Spleen (tissue), 11 donors: ENCODE measurements around the gene PPM1H. TPM values are rescaled to one million over a fixed set of nuclear protein-coding genes. Genes with fewer than 3 reads are reported as not detected.

ENCODE experiments used
- DNase-seq: peaks from one replicate; pipeline ENCODE4 v3.0.0-alpha.2; 2020
- H3K27ac ChIP-seq, 8 donors: fragments of 200-600 bp; sonication (generic) in 7 of 8; 1 replicate in 4 of 8; 2 replicates in 4 of 8; pipeline versions ENCODE4 v1.5.0 to v1.8.0; 2016 to 2021; ENCODE audit warnings: inconsistent platforms in 4 of 8, mild to moderate bottlenecking in 4 of 8, moderate library complexity in 1 of 8
- H3K27me3 ChIP-seq, 7 donors: fragments of 200-600 bp; sonication (generic) in 6 of 7; replicated peaks in 1 of 7; 1 replicate in 4 of 7; 2 replicates in 3 of 7; pipeline versions ENCODE4 v1.5.0 to v1.8.0; 2016 to 2021; ENCODE audit warnings: inconsistent platforms in 3 of 7, mild to moderate bottlenecking in 1 of 7
- H3K36me3 ChIP-seq, 6 donors: fragments of 200-600 bp; sonication (generic) in 5 of 6; 1 replicate in 4 of 6; 2 replicates in 2 of 6; pipeline versions ENCODE4 v1.5.0 to v1.8.0; 2016 to 2021; ENCODE audit warnings: inconsistent platforms in 2 of 6
- H3K4me1 ChIP-seq, 6 donors: fragments of 200-600 bp; sonication (generic) in 5 of 6; 1 replicate in 3 of 6; 2 replicates in 3 of 6; pipeline versions ENCODE4 v1.5.0 to v1.8.0; 2016 to 2021; ENCODE audit warnings: inconsistent platforms in 3 of 6
- H3K4me3 ChIP-seq, 8 donors: fragments of 200-600 bp; sonication (generic) in 7 of 8; 1 replicate in 4 of 8; 2 replicates in 4 of 8; pipeline versions ENCODE4 v1.5.0 to v1.8.0; 2016 to 2021; ENCODE audit warnings: inconsistent platforms in 4 of 8, mild to moderate bottlenecking in 4 of 8, moderate library complexity in 2 of 8
- H3K9me3 ChIP-seq, 8 donors: fragments of 200-600 bp; sonication (generic) in 7 of 8; 1 replicate in 4 of 8; 2 replicates in 4 of 8; pipeline versions ENCODE4 v1.5.0 to v1.8.0; 2016 to 2021; ENCODE audit warnings: inconsistent platforms in 4 of 8
- POLR2A ChIP-seq, 3 donors: fragments of 450-650 bp; IDR thresholded peaks; one replicate each; pipeline ENCODE4 v1.5.1; 2017; ENCODE audit warnings: antibody characterized with exemption in 3 of 3, mild to moderate bottlenecking in 1 of 3
- POLR2AphosphoS5 ChIP-seq, 3 donors: sonication (generic); formaldehyde crosslinking; IDR thresholded peaks; one replicate each; pipeline ENCODE4 v1.5.1; 2017; ENCODE audit warnings: antibody characterized with exemption in 3 of 3
- WGBS, 5 donors: extraction: QIAGEN DNeasy Blood & Tissue Kit in 3 of 5; methylation state at CpG; one replicate each; pipeline versions ENCODE4 v1.1.5 to v1.1.7; 2013 to 2018; 5-methylcytosine and 5-hydroxymethylcytosine counted together
- intact Hi-C: fragments of 100-400 bp; cut with DNase I; formaldehyde crosslinking; loops from one replicate; pipeline ENCODE4 v1.15.0; 2023; ENCODE audit warnings: low total_unique reads
- polyA plus RNA-seq, 3 donors: library from polyadenylated mRNA; stranded (reverse); fragments of 200-250 nt; gene quantifications; one replicate each; pipeline ENCODE4 v1.2.1, GENCODE V29; 2013
- total RNA-seq, 7 donors: library from RNA; depleted of rRNA in 3 of 7; stranded (reverse); fragments of >200 nt in 3 of 7; fragmentation: NEBNext Ultra II Directional in 4 of 7; extraction: Animal tissue kit (Norgen Biotek cat#: 25700) in 4 of 7; gene quantifications; one replicate each; pipeline versions ENCODE4 v1.1.0 to v1.2.1, GENCODE V29; 2016 to 2021
- TF ChIP-seq, protein P1 (sequence below), 11 experiments: fragments of 200-600 bp in 7 of 11; fragments of 450-650 bp in 4 of 11; sonication (generic) in 4 of 11; IDR thresholded peaks in 8 of 11; conservative IDR thresholded peaks in 3 of 11; 1 replicate in 7 of 11; 2 replicates in 4 of 11; pipeline versions ENCODE4 v1.4.0 to v1.8.0; 2016 to 2021; ENCODE audit warnings: antibody characterized with exemption in 11 of 11, inconsistent platforms in 4 of 11, mild to moderate bottlenecking in 1 of 11
- donor health status: healthy with polysubstance abuse.
- donor health status: DM: no; HTN: no; CAD: no; lungs with moderate emphysema.
- donor health status: DM: no; HTN: no; CAD: no.
- donor health status: Bipolar disorder and iron deficiency.
- donor health status: healthy.
- donor health status: DM: no; HTN: no; CAD: no.
- donor health status: DM: yes; HTN: yes; CAD: no.

PPM1H gene
- total and polyA plus RNA-seq, 10 donors: 0.17 to 3.9 (median 1.9) TPM

DNA sequence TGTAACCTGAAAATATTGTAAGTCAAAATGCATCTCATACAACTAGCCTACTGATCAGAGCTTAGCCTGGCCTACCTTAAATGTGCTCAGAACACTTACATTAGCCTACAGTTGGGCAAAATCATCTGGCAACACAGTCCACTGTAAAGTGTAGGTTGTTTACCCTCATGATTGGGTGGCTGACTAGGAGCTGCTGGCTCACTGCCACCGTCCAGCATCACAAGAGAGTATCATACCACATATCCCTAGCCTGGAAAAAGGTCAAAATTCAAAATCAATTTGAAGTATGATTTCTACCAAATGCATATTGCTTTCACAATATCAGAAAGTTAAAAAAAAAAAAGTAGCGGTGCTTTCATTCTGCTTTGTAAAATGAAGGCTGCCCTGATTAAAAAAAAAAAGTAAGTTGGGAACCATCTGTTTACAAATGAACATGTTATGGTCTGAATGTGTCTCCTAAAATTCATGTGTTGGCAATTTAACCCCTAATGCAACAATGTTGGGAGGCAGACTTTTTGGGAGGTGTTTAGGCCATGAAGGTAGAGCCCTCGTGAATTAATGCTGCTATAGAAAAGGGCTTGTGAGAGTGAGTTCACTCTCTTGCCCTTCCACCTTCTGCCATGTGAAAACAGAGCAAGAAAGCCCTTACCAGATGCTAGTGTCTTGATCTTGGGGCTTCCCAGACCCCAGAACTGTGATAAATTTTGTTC lies 211.8 kb downstream of the PPM1H start:
- H3K27me3 ChIP-seq: no peaks in the 10 kb centered on the region
- peaks cover 0 to 13% (median 6%) of the 10 kb centered on the region in 6 donors for H3K4me1 ChIP-seq
- no peak for TF ChIP-seq POLR2AphosphoS5 (IDR thresholded peaks at IDR 0.05)
- TF ChIP-seq, protein P1, sequence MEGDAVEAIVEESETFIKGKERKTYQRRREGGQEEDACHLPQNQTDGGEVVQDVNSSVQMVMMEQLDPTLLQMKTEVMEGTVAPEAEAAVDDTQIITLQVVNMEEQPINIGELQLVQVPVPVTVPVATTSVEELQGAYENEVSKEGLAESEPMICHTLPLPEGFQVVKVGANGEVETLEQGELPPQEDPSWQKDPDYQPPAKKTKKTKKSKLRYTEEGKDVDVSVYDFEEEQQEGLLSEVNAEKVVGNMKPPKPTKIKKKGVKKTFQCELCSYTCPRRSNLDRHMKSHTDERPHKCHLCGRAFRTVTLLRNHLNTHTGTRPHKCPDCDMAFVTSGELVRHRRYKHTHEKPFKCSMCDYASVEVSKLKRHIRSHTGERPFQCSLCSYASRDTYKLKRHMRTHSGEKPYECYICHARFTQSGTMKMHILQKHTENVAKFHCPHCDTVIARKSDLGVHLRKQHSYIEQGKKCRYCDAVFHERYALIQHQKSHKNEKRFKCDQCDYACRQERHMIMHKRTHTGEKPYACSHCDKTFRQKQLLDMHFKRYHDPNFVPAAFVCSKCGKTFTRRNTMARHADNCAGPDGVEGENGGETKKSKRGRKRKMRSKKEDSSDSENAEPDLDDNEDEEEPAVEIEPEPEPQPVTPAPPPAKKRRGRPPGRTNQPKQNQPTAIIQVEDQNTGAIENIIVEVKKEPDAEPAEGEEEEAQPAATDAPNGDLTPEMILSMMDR (IDR thresholded peaks at IDR 0.05 in 8 of 11, conservative IDR thresholded peaks at IDR 0.05 in 3 of 11): no peak
- no peak for TF ChIP-seq POLR2A (IDR thresholded peaks at IDR 0.05)
- no peaks in the 10 kb centered on the region for H3K36me3 ChIP-seq
- no peak overlapping the region for H3K27ac ChIP-seq
- H3K4me3 ChIP-seq: no peak overlapping the region
- H3K9me3 ChIP-seq: no peaks in the 10 kb centered on the region
- intact Hi-C loops: no loop called here
- no peak for DNase-seq
- 87 to 96% (median 91%) methylated on average over 3 of the region's 3 CpGs for WGBS, 5 donors

DNA sequence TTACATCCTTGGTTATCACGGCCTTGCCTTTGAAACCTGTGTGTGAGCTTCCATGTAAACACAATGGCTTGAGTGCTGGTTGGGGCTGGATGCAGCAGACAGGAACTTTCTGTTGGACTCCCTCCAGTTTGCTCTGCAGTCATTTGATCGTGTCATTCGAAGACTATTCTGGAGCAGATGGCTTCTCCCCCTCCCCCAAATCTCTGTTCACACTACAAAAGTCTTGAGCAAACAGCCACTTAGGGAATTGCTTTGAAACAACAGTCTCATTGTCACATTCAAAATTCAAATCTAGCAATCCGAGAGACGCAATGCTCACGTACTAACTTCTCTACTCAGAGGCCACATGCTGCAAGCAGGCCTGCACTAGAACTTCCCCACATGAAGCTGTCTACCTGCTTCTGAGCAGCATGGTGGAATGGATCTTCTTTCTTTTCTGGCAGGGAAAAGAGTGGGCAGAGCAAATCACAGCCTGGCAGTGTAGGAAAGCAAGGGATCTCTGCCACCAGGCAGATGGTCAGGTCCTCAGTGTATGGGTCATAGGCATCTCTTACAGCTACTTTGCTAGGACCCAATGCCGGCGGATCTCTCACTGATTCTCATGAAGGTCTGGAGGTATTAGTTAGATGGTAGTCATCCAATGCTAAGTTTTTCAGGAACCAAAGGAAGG lies 214.2 kb downstream of the PPM1H start:
- WGBS, 5 donors: 78 to 82% (median 80%) methylated on average over 8 of the region's 8 CpGs
- Histone ChIP-seq H3K36me3 (no peaks in the 10 kb centered on the region), H3K9me3 (no peaks in the 10 kb centered on the region), H3K4me3 (no peak overlapping the region), H3K27me3 (no peaks in the 10 kb centered on the region), H3K4me1 (peaks cover 0 to 13% (median 6%) of the 10 kb centered on the region in 6 donors), H3K27ac (peak overlapping the region in 1 of 8 donors; percentile 4)
- DNase-seq: no peak
- no peak for TF ChIP-seq POLR2A (IDR thresholded peaks at IDR 0.05)
- TF ChIP-seq POLR2AphosphoS5 (IDR thresholded peaks at IDR 0.05): no peak
- TF ChIP-seq, protein P1 (IDR thresholded peaks at IDR 0.05 in 8 of 11, conservative IDR thresholded peaks at IDR 0.05 in 3 of 11): no peak
- intact Hi-C loops: no loop called here

DNA sequence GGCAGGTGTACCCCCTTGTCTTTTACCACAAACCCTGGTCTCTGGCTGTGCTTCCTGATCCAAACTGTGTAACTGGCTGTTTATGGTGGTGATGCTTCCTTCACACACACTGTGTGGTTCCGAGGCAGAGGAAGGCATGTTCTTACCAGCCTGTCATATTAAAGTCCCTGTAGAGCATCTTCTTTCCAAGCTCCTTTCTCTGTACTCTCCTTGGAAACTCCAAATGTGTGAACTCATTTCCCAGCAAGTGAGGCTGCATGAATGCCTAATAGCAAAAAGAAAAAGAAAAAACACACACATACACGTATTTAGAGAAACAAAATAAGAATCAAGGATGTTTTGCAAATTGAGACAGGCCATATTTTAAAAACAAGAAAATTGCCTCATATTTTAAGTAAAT lies 214.9 kb downstream of the PPM1H start:
- 79 to 88% (median 83%) methylated on average over 2 of the region's 2 CpGs for WGBS, 5 donors
- Histone ChIP-seq H3K4me1 (peaks cover 0 to 8% (median 2%) of the 10 kb centered on the region in 6 donors), H3K36me3 (no peaks in the 10 kb centered on the region), H3K27me3 (no peaks in the 10 kb centered on the region), H3K4me3 (no peak overlapping the region), H3K9me3 (no peaks in the 10 kb centered on the region), H3K27ac (no peak overlapping the region)
- TF ChIP-seq, protein P1 (IDR thresholded peaks at IDR 0.05 in 8 of 11, conservative IDR thresholded peaks at IDR 0.05 in 3 of 11): no peak
- TF ChIP-seq POLR2A (IDR thresholded peaks at IDR 0.05) (no peak), POLR2AphosphoS5 (IDR thresholded peaks at IDR 0.05) (no peak)
- intact Hi-C loops: no loop called here
- DNase-seq: no peak

- H3K9me3 ChIP-seq: no peaks in the 10 kb centered on the region
- DNase-seq: no peak
- 92 to 98% (median 96%) methylated on average over 2 of the region's 2 CpGs for WGBS, 5 donors
- no peaks in the 10 kb centered on the region for H3K27me3 ChIP-seq
- H3K4me1 ChIP-seq: peaks cover 0 to 5% (median 0%) of the 10 kb centered on the region in 6 donors
- H3K4me3 ChIP-seq: no peak overlapping the region
- no peak overlapping the region for H3K27ac ChIP-seq
- TF ChIP-seq POLR2A (IDR thresholded peaks at IDR 0.05): no peak
- intact Hi-C loops: no loop called here
- no peaks in the 10 kb centered on the region for H3K36me3 ChIP-seq
These were observed 216.1 kb downstream of the PPM1H start for GRCh38 chr12:62718762-62719426.
